ENCODE measurements around the gene ANKRD6.

The ANKRD6 gene

DNA sequence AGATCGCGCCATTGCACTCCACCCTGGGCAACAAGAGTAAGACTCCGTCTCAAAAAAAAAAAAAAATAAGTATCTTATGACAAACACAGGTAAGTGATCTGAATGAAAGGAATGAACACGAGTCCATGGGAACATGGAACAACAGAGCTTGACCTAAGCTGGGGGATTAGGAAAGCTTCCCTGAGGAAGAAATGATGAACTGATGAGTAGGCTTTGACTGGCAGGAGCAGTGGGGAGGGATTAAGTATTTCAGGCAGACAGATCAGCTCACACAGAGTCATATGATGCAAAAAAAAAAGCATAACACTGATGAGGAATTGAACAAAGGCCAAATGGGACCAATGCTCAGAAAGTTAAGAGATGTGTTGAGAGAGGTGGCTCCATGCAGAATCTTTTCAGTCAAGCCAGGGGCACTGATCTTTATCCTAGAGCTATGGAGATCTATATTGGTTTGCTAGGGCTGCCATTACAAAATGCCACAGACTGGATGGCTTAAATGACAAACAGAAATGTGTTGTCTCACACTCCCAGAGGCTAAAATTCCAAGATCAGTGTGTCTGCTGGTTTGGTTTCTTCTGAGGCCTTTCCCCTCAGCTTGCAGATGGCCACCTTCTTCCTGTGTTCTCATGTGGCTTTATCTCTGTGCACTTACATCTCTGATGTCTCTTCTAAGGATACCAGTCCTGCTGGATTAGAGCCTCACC is 85.6 kb downstream of the ANKRD6 start:
- no peak for DNase-seq

DNA sequence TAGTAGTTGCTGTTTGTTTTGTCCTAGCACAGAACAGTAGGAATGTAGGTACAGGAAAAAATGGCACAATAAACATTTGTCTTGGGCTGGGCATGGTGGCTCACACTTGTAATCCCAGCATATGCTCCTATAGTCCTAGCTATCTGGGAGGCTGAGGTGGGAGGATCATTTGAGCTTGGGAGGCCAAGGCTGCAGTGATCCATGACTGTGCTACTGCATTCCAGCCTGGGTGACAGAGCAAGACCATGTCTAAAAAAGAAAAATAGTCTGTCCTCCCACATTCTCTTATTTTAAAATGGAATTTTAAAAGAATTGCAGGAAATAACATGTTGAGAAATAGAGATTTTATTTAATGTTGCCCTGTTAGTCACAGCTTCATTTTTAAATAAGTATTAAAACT is 87.8 kb downstream of the ANKRD6 start:
- no peak for DNase-seq

GRCh38 chr6:89522778-89523177 is 89.8 kb downstream of the ANKRD6 start:
- DNase-seq: no peak

DNA sequence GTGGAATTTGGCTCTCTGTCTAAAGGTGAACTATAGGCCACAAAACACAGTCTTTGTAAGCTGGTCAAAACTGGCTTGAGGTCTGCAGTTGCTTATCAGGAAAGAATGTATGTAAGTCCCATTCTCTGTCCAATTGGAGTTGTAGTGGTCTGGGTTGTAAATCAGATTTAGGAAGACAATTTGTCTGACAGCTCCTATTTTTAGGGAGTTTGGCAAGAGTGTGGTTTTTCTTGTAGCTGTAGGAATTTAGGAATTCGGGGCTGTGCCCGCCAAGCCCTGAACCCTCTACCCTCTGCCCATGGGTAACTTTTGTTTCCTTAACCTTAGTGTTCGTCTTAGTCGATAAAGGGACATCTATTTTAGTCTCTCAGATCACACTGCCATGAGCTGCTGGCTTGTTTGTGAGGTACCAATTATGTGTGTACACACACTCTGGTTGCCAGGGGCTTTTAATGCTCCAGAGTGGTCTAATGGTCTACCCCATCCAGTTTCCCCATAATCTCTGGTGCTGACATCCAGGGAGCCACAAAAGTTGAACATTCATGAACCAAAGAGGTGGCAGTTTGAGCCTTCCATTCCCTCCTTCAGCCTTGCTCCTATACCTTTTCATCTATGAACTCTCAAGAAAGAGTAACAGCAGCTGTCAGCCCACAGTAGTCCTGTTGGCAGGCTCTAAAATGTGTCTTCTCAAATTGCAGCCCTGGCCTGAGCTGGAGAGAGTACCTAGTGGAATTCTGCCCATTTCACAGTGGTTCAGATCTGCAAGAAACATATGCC is 93.0 kb downstream of the ANKRD6 start:
- no peak for DNase-seq

DNA sequence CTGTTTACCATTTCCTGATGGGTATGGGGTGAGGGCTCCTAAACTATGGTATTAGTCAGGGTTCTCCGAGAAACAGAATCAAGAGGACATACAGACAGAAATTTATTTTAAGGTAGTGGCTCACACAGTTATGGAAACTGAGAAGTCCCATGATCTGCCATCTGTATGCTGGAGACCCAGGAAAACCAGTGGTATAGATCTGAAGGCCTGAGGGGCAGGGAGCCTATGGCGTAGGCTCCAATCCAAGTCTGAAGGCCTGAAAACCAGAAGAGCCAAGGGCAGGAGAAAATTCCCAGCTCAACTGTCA is 93.6 kb downstream of the ANKRD6 start:
- no peak for DNase-seq

GRCh38 chr6:89527634-89528033 is 94.7 kb downstream of the ANKRD6 start:
- DNase-seq: peak; percentile 18

DNA sequence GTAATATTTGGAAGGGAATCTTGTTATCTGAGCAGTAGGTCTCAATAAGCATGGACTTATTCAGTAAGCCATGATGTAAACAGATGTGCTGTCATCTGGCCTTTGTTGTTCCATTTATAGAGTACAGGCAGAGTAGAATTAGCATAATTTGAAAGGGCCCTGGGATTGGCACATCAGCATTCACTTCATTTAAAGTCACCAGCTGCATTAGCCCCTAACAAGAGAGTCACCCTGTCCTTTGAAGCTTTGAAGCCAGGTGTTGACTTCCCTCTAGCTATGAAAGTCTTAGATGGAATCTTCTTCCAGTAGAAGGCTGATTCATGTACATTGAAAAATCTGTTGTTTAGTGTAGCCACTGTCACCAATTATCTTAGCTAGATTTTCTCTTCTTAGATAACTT is 95.9 kb downstream of the ANKRD6 start:
- no peak for DNase-seq

DNA sequence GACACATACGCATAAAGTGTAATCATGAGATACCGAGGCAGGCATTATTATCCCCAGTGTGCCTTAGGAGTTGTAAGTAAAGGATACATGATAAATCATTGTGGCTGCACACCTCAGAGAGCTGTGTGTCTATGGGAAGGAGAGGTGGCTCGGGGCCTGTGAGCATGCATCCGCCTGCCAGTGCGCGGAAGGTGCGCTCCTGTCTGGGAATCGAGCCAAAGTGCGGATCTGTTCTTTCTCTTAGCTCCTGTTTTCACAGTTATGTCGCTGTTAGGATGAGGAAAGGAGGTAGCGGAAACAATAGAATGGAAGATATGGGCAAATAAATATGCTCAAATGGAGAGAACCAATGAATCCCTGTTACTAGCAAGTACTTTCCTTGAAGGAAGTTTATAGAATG is 98.0 kb downstream of the ANKRD6 start:
- DNase-seq: no peak

- no peak for DNase-seq
These were observed 103.3 kb downstream of the ANKRD6 start for GRCh38 chr6:89536231-89536630.

DNA sequence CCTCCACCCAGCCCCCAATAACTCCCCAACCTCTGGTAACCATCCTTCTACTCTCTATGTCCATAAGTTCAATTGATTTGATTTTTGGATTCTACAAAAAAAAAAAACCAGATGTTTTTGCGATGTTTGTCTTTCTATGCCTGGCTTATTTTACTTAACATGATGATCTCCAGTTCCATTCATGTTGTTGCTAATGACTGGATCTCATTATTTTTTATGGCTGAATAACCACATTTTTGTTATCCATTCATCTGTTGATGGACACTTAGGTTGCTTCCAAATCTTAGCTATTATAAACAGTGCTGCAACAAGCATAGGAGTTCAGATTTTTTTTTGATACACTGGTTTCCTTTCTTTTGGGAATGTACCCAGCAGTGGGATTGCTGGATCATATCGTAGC is 106.8 kb downstream of the ANKRD6 start:
- no peak for DNase-seq

- no peak for DNase-seq
These were observed 109.3 kb downstream of the ANKRD6 start for GRCh38 chr6:89542081-89542857.

DNA sequence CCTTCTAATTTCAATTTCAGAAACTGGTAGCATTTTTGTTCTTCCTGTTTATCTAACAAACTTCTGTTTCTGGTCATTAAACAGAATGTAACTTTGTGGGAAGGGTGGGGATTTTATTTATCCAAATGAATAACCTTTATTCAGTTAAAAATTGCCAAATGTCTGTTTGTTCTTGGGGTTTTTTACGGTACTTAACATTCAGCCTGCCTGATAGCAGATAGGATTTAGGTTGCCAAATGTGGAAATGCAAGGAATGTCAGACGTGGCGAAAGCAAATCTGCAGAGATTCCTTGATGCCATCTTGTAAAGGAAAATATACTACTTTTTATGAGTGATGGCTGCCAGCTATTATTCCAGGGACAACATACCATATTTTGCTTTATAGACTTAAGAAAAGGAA is 109.9 kb downstream of the ANKRD6 start:
- DNase-seq: no peak

DNA sequence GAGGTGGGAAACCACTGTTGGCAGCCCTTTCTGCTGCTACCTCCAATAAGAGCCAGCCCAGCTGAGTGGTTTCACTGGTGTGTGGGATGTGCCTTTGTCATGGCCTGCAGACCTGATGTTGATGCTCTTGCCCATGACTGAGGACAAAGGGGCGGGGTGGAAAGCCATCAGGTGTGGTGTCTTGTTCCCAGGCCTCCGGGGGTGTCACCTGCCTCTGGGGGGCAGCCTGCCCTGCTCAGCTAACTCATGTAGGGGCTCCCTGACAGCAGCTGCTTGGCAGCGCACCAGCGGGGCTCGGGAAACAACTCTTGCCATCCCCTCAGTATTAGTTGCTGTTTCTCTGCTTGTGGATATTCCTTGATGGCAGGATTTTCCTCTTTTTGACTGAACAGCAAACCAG is 114.3 kb downstream of the ANKRD6 start:
- DNase-seq: no peak

DNA sequence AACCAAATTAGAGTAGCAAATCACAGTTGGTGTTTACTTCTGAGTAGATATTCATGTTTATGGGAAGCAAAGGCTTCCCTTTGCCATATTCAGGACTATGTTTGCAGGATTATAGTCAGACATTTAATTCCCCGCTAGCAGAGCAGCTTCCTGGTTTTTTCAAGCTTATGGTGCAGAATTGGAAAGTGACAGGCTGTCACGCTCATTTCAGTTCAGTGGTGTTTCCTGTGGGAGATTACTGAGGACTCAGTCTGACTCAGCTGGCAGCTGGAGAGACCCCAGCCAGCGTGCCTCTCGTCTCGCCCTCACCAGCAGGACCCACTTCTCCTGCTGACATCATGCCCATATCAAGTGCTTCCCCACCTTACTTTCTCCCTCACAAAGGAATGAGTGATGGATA is 120.5 kb downstream of the ANKRD6 start:
- no peak for DNase-seq

- DNase-seq: no peak
These were observed 121.2 kb downstream of the ANKRD6 start for GRCh38 chr6:89554106-89554505.

- DNase-seq: no peak
These were observed 122.1 kb downstream of the ANKRD6 start for GRCh38 chr6:89555031-89555430.

GRCh38 chr6:89555806-89556205 is 122.9 kb downstream of the ANKRD6 start:
- DNase-seq: no peak

GRCh38 chr6:89559487-89559886 is 126.5 kb downstream of the ANKRD6 start:
- no peak for DNase-seq

DNA sequence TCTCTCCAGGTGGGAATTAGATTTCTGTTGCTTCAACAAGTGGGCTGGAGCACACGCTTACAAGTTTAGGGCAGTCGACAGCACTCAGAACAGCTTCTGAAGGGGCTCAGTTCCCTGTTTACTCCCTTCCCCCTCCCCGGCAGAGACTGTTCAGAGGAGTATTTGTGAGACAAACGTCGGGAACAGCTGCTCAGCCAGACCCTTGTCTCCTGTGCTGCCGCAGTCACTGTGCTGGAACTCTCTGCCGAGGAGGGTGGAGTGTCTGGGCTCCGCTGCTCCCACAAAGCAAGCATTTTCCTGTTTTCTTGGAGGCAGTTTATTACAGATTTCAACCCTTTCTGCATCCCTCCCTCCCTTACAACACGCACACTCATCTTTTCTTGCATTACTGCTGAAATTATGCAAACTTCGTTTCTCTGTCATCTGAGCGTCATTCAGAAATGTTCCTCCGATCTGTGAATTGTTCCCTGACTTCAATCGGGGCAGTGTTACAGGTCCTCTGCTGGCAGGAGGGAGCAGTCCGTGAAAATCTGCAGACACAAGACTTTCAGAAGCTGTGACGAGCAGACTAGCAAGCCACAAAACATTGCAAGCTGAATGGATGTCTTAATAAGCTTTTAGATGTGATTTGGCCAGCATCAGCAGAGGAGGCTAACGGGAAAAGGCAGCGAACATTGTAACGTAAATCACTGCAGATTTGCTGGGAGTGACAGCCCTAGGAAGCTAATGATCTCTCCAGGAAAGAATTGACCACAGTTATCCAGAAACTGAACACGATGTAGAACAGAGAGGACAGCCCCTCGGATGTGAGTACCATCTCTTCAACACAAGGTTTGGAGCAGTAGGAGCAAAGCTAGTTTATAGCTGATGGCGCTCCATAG is 129.4 kb downstream of the ANKRD6 start:
- no peak for DNase-seq

- DNase-seq: no peak
These were observed 130.9 kb downstream of the ANKRD6 start for GRCh38 chr6:89563866-89564265.

DNA sequence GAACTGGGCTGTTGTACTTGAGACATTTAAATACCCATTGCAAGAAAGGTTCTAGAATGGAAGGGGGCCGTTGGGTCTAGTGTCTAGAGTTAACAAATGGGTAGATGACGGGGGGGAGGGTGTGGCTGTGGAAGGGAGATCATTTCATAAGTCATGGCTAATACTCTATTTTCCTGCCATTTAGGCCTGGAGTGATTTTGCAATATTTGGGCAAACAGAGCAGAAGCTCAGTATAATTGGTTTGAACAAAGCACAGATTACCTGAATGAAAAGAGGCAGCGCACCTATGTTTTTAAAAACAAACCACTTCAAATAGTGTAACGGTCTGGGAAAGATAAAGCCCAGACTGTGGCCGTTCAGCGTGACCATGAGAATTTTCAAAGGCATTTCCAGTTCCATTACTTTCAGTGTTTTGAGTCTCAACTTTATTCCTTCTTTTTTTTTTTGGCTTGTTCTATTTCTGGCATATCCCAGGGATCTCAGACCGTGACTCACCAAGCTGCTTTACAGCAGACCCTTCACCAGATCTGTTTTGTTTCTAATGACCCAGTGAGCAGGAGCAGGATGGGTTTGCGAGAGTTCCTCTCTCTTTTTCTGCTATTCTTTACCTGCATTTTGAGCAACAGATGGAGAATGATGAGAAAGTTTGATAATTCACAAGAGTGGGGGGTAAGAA is 131.9 kb downstream of the ANKRD6 start:
- no peak for DNase-seq

DNA sequence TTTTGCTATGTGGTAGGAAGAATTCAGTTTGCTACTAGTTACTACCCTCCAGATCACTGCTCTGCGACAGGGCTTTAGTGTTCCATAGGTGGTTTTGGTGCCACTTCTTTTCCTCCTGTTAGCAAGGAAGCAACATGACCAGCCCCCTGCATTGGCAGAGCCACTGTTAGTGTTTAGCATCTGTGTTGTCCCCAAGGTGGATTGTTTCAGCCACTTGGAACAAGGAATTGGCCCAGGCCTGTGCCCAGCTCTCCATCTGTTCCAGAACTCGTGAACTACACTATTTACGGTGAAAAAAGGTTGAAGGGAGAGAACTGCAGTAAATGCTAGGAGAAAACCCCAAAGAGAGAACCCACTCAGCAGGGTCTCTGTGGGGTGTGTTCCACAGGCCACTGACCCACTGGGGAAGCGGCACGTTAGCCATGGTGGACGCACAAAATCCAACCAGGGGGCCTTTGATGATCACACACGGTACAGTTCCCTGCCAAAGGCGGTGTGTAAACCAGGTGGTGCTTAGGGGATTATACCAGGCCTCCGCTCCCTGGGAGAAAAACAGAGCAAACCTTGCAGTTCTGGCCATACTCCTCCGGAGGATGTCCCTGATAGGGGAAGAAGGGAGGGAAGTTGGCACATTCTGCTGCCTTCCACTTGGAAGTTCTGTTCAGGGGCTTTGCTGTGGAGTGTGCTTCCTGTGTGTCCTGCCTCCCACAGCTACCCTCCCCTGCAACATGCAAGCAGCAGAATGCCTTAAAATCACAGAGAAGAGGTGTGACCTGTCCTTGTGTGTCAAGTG is 133.3 kb downstream of the ANKRD6 start:
- no peak for DNase-seq
